Gastroesophageal sphincter (tissue), 3 donors: ENCODE measurements around the gene CUX1.

Experiments
- POLR2A ChIP-seq, 2 donors: fragments of 450-650 bp; IDR thresholded peaks; one replicate each; pipeline ENCODE4 v1.6.1; 2017; ENCODE audit warnings: antibody characterized with exemption in 2 of 2, mild to moderate bottlenecking in 2 of 2, moderate library complexity in 1 of 2
- TF ChIP-seq, protein P1 (sequence below), 4 experiments: fragments of 200-600 bp in 2 of 4; fragments of 450-650 bp in 2 of 4; sonication (generic) in 1 of 4; IDR thresholded peaks; one replicate each; pipeline ENCODE4 v1.5.1; 2017 to 2019; ENCODE audit warnings: antibody characterized with exemption in 4 of 4, mild to moderate bottlenecking in 2 of 4, moderate library complexity in 2 of 4

DNA sequence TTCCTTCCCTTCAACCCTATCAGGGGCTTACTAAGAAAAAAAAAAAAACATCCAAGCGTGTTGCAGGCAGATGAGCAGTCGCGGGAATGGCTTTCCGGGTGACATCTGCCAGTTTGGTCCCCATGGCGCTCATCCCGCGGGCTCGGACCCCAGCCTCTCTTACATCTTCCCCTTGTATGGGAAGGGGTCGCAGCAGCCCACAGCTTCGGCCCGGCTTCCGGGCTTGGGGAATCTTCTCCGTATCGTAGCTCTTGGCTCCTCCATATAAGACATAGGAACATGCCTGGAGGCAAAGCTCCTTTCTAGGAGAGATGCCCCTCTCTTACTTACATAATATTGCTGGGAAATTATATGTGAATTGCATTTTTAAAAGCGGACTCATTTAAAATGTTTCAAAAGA, 99.5 kb downstream of the CUX1 start:
- TF ChIP-seq, protein P1, sequence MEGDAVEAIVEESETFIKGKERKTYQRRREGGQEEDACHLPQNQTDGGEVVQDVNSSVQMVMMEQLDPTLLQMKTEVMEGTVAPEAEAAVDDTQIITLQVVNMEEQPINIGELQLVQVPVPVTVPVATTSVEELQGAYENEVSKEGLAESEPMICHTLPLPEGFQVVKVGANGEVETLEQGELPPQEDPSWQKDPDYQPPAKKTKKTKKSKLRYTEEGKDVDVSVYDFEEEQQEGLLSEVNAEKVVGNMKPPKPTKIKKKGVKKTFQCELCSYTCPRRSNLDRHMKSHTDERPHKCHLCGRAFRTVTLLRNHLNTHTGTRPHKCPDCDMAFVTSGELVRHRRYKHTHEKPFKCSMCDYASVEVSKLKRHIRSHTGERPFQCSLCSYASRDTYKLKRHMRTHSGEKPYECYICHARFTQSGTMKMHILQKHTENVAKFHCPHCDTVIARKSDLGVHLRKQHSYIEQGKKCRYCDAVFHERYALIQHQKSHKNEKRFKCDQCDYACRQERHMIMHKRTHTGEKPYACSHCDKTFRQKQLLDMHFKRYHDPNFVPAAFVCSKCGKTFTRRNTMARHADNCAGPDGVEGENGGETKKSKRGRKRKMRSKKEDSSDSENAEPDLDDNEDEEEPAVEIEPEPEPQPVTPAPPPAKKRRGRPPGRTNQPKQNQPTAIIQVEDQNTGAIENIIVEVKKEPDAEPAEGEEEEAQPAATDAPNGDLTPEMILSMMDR (IDR thresholded peaks at IDR 0.05) = no peak
- no peak for TF ChIP-seq POLR2A (IDR thresholded peaks at IDR 0.05)
